Common myeloid progenitor, CD34-positive (primary cell): ENCODE measurements around the gene INSYN2B.

Experiments used
- CTCF ChIA-PET: fragments of 350-600 bp; sonication (Branson Sonifier 250); formaldehyde crosslinking; loops from one replicate; lab custom pipeline; 2021; ENCODE audit warnings: antibody characterized with exemption; lab: Charles Lee
- POLR2A ChIA-PET: fragments of 350-600 bp; sonication (Branson Sonifier 250); formaldehyde crosslinking; loops from one replicate; lab custom pipeline; 2021; ENCODE audit warnings: antibody characterized with exemption; lab: Charles Lee
- DNase-seq, 3 donors: peaks; one replicate each; pipeline versions ENCODE4 v3.0.0 to v3.0.0-alpha.2; 2013
- H3K27ac ChIP-seq, 2 experiments: 1 replicate in 1 of 2; 2 replicates in 1 of 2; pipeline ENCODE4 v1.7.0; 2013; ENCODE audit warnings: inconsistent platforms in 2 of 2, low read length in 2 of 2, mild to moderate bottlenecking in 2 of 2, low read depth in 1 of 2, moderate library complexity in 1 of 2; ENCODE audit not compliant: severe bottlenecking in 2 of 2, insufficient read depth in 1 of 2, poor library complexity in 1 of 2
- H3K27me3 ChIP-seq, 5 experiments: replicated peaks in 2 of 5; 1 replicate in 3 of 5; 2 replicates in 2 of 5; pipeline versions ENCODE4 v1.6.1 to v1.7.0; 2013; ENCODE audit warnings: low read length in 4 of 5, mild to moderate bottlenecking in 2 of 5, moderate library complexity in 2 of 5, inconsistent platforms in 1 of 5; ENCODE audit not compliant: insufficient read depth in 5 of 5, control insufficient read depth in 4 of 5
- H3K36me3 ChIP-seq, 4 experiments: 1 replicate in 2 of 4; 2 replicates in 2 of 4; pipeline versions ENCODE4 v1.6.1 to v1.7.0; 2013; ENCODE audit warnings: low read length in 3 of 4, control low read depth in 1 of 4, mild to moderate bottlenecking in 1 of 4; ENCODE audit not compliant: control insufficient read depth in 4 of 4, insufficient read depth in 4 of 4
- H3K4me1 ChIP-seq, 4 experiments: 1 replicate in 3 of 4; 2 replicates in 1 of 4; pipeline versions ENCODE4 v1.6.1 to v1.7.1; 2013; ENCODE audit warnings: low read length in 3 of 4, mild to moderate bottlenecking in 3 of 4, control low read depth in 1 of 4, inconsistent platforms in 1 of 4, moderate library complexity in 1 of 4; ENCODE audit not compliant: control insufficient read depth in 4 of 4, insufficient read depth in 4 of 4; ENCODE audit errors: control extremely low read depth in 1 of 4
- H3K4me3 ChIP-seq, 7 experiments: 1 replicate in 4 of 7; 2 replicates in 3 of 7; pipeline versions ENCODE4 v1.5.1 to v1.7.0; 2013; ENCODE audit warnings: mild to moderate bottlenecking in 7 of 7, low read length in 6 of 7, moderate library complexity in 6 of 7, inconsistent platforms in 2 of 7, low read depth in 2 of 7, control low read depth in 1 of 7; ENCODE audit not compliant: insufficient read depth in 4 of 7, control insufficient read depth in 1 of 7; ENCODE audit errors: extremely low read depth in 1 of 7
- H3K9me3 ChIP-seq, 5 experiments: 1 replicate in 4 of 5; 2 replicates in 1 of 5; pipeline versions ENCODE4 v1.6.1 to v1.7.1; 2013; ENCODE audit warnings: low read length in 4 of 5, mild to moderate bottlenecking in 2 of 5, inconsistent platforms in 1 of 5, low read depth in 1 of 5, moderate library complexity in 1 of 5; ENCODE audit not compliant: control insufficient read depth in 4 of 5, insufficient read depth in 2 of 5; ENCODE audit errors: control extremely low read depth in 1 of 5
- WGBS: methylation state at CpG from one replicate; pipeline ENCODE4 v1.1.5; 2013; ENCODE audit not compliant: insufficient coverage; 5-methylcytosine and 5-hydroxymethylcytosine counted together

The INSYN2B gene

GRCh38 chr5:169880785-169881184 lies 99.5 kb downstream of the INSYN2B start:
- H3K27me3 ChIP-seq, result no peaks in the 10 kb centered on the region
- ChIA-PET CTCF (interaction anchor here (1.0 to 2.8 kb wide), 2 partner anchors 8 to 99 kb away, joined by 3 to 6 read pairs; partner anchors contain the start of gene INSYN2B), POLR2A (no interaction called here)
- DNase-seq, result peak in 1 of 3 donors; percentile 17
- 100% methylated on average over 2 of the region's 2 CpGs for WGBS
- peak overlapping the region in 1 of 2 experiments; percentile 54 for H3K27ac ChIP-seq
- peak overlapping the region in 1 of 7 experiments; percentile 49 for H3K4me3 ChIP-seq
- peaks cover 5 to 24% (median 18%) of the 10 kb centered on the region in 4 experiments for H3K4me1 ChIP-seq
- H3K36me3 ChIP-seq, result peaks cover 3 to 54% (median 8%) of the 10 kb centered on the region in 4 experiments
- no peaks in the 10 kb centered on the region for H3K9me3 ChIP-seq

GRCh38 chr5:169880012-169880663 lies 100.2 kb downstream of the INSYN2B start:
- CTCF ChIA-PET, result interaction anchor here (1.0 to 2.8 kb wide), 2 partner anchors 9 to 100 kb away, joined by 3 to 6 read pairs; partner anchors contain the start of gene INSYN2B
- Histone ChIP-seq H3K27ac (peak overlapping the region in 1 of 2 experiments; percentile 54), H3K27me3 (no peaks in the 10 kb centered on the region), H3K4me3 (peak overlapping the region in 1 of 7 experiments; percentile 49), H3K36me3 (peaks cover 6 to 53% (median 10%) of the 10 kb centered on the region in 4 experiments), H3K4me1 (peaks cover 5 to 24% (median 18%) of the 10 kb centered on the region in 4 experiments), H3K9me3 (no peaks in the 10 kb centered on the region)
- WGBS, result 19% methylated on average over 4 of the region's 4 CpGs
- POLR2A ChIA-PET, result interaction anchor here (0.6 kb wide), 1 partner anchor 24 kb away, joined by 3 read pairs; no protein-coding TSS in a partner anchor
- DNase-seq, result peak; percentile 17 to 68 (median 65)

- Histone ChIP-seq H3K27ac (no peak overlapping the region), H3K36me3 (peaks cover 0 to 43% (median 15%) of the 10 kb centered on the region in 4 experiments), H3K9me3 (no peaks in the 10 kb centered on the region), H3K27me3 (no peaks in the 10 kb centered on the region), H3K4me1 (peaks cover 0 to 17% (median 11%) of the 10 kb centered on the region in 4 experiments), H3K4me3 (no peak overlapping the region)
- POLR2A ChIA-PET, result no interaction called here
- no CpG with 5 or more reads among the region's 1 CpG for WGBS
- DNase-seq, result no peak
- CTCF ChIA-PET, result no interaction called here
These were observed 103.9 kb downstream of the INSYN2B start for GRCh38 chr5:169876386-169876785.

- WGBS, result 100% methylated on average over 3 of the region's 4 CpGs
- no peaks in the 10 kb centered on the region for H3K9me3 ChIP-seq
- H3K4me1 ChIP-seq, result peaks cover 0 to 10% (median 6%) of the 10 kb centered on the region in 4 experiments
- H3K27me3 ChIP-seq, result no peaks in the 10 kb centered on the region
- ChIA-PET CTCF (no interaction called here), POLR2A (no interaction called here)
- H3K27ac ChIP-seq, result no peak overlapping the region
- DNase-seq, result no peak
- H3K36me3 ChIP-seq, result peaks cover 2 to 37% (median 17%) of the 10 kb centered on the region in 4 experiments
- H3K4me3 ChIP-seq, result no peak overlapping the region
These were observed 104.6 kb downstream of the INSYN2B start for GRCh38 chr5:169875731-169876130.

- no peak overlapping the region for H3K27ac ChIP-seq
- POLR2A ChIA-PET, result no interaction called here
- no peak overlapping the region for H3K4me3 ChIP-seq
- H3K27me3 ChIP-seq, result no peaks in the 10 kb centered on the region
- 97% methylated on average over 8 of the region's 8 CpGs for WGBS
- CTCF ChIA-PET, result no interaction called here
- peaks cover 2 to 37% (median 18%) of the 10 kb centered on the region in 4 experiments for H3K36me3 ChIP-seq
- no peaks in the 10 kb centered on the region for H3K9me3 ChIP-seq
- DNase-seq, result no peak
- peaks cover 0 to 6% (median 4%) of the 10 kb centered on the region in 4 experiments for H3K4me1 ChIP-seq
These were observed 105.1 kb downstream of the INSYN2B start for GRCh38 chr5:169875091-169875728.

GRCh38 chr5:169874621-169875020 lies 105.7 kb downstream of the INSYN2B start:
- Histone ChIP-seq H3K27ac (no peak overlapping the region), H3K4me1 (peaks cover 0 to 2% (median 1%) of the 10 kb centered on the region in 4 experiments), H3K9me3 (no peaks in the 10 kb centered on the region), H3K36me3 (peaks cover 2 to 43% (median 20%) of the 10 kb centered on the region in 4 experiments), H3K27me3 (no peaks in the 10 kb centered on the region), H3K4me3 (no peak overlapping the region)
- ChIA-PET CTCF (interaction anchor here (1.0 kb wide), 1 partner anchor 106 kb away, joined by 3 read pairs; the partner anchor contains the start of gene INSYN2B), POLR2A (no interaction called here)
- WGBS, result 93% methylated on average over 2 of the region's 4 CpGs
- no peak for DNase-seq
